GM21737 (cell line): ENCODE data around the gene TRAPPC2.
"Not testable (repeated sequence)": the region's sequence is repeated elsewhere in the genome, so short reads cannot be mapped to it uniquely, and the experiment has no call there.

Source experiments
- ATAC-seq: cut with Tn5 transposase; IDR thresholded peaks from one replicate; pipeline ENCODE4 v1.9.1; 2021; ENCODE audit warnings: mild to moderate bottlenecking, moderate library complexity; ENCODE audit not compliant: unreplicated experiment

TRAPPC2 gene

GRCh38 chrX:13748486-13748885, 14.1 kb upstream of the TRAPPC2 start:
- no peak for ATAC-seq

GRCh38 chrX:13747836-13748235, 13.4 kb upstream of the TRAPPC2 start:
- ATAC-seq, result no peak

GRCh38 chrX:13742397-13743176, 8.2 kb upstream of the TRAPPC2 start:
- ATAC-seq, result peak; percentile 88

GRCh38 chrX:13741695-13742094, 7.3 kb upstream of the TRAPPC2 start:
- no peak for ATAC-seq

GRCh38 chrX:13733506-13733905, 914 bp downstream of the TRAPPC2 start:
- ATAC-seq, result no peak

- no peak for ATAC-seq
These were observed 2.0 kb downstream of the TRAPPC2 start for GRCh38 chrX:13732246-13733067.

GRCh38 chrX:13730523-13730922, 3.9 kb downstream of the TRAPPC2 start:
- not testable (repeated sequence) for ATAC-seq

GRCh38 chrX:13726583-13726982, 7.8 kb downstream of the TRAPPC2 start:
- not testable (repeated sequence) for ATAC-seq

GRCh38 chrX:13724878-13725277, 9.5 kb downstream of the TRAPPC2 start:
- ATAC-seq, result not testable (repeated sequence)

- no peak for ATAC-seq
These were observed 12.5 kb downstream of the TRAPPC2 start for GRCh38 chrX:13721819-13722519.

GRCh38 chrX:13721371-13721770, 13.0 kb downstream of the TRAPPC2 start:
- no peak for ATAC-seq

GRCh38 chrX:13719192-13719856, 15.1 kb downstream of the TRAPPC2 start:
- ATAC-seq, result no peak

GRCh38 chrX:13717700-13718472, 16.5 kb downstream of the TRAPPC2 start:
- ATAC-seq, result no peak

- ATAC-seq, result no peak
These were observed 17.5 kb downstream of the TRAPPC2 start for GRCh38 chrX:13716905-13717304.

GRCh38 chrX:13716455-13716854, 18.0 kb downstream of the TRAPPC2 start:
- no peak for ATAC-seq

- no peak for ATAC-seq
These were observed 23.3 kb downstream of the TRAPPC2 start for GRCh38 chrX:13711141-13711540.

- no peak for ATAC-seq
These were observed 30.8 kb downstream of the TRAPPC2 start for GRCh38 chrX:13703589-13703988.

GRCh38 chrX:13703135-13703534, 31.3 kb downstream of the TRAPPC2 start:
- no peak for ATAC-seq

GRCh38 chrX:13702111-13702789, 32.2 kb downstream of the TRAPPC2 start:
- ATAC-seq, result no peak

- no peak for ATAC-seq
These were observed 34.0 kb downstream of the TRAPPC2 start for GRCh38 chrX:13700380-13700779.
